GM19397 (cell line): ENCODE measurements around the gene GLTPD2.

Experiments
- ATAC-seq: cut with Tn5 transposase; IDR thresholded peaks from one replicate; pipeline ENCODE4 v1.9.1; 2021; ENCODE audit warnings: mild to moderate bottlenecking, moderate library complexity; ENCODE audit not compliant: unreplicated experiment

GLTPD2 gene

DNA sequence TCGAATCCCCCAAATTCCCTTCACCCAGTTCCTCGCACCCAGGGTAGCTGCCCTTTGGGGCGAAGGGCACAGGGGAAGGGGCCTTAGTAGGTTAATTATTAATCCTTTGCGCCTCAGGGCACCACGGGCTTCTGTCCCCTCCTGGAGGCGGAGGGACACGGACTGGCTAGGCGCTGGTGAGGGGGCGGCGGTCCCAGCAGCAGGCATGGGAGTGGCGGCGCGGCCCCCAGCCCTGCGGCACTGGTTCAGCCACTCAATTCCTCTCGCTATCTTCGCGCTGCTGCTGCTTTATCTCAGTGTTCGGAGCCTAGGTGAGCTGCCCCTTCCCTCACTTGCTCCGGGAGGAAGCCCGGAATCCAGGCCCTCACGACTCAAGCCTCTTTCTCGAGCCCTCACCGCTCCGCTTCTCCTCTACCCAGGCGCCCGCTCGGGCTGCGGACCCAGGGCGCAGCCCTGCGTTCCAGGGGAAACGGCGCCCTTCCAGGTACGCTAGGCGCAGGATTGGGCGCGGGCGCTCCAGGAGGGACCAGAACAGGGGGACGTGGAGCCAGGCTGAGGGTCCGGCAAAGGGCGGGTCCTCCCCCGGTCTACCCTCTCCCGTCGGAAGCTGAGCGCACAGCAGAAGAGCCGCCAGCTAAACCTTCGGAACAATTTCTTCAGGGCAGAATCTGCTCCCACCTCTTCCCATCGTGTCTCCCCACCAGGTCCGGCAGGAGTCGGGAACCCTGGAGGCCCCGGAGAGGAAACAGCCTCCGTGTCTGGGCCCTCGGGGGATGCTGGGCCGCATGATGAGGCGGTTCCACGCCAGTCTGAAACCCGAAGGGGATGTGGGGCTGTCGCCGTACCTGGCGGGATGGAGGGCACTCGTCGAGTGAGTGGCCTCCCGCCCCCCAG, at the start of gene GLTPD2:
Gene GLTPD2, plus strand, starts transcription at position 158 of the 894 bp plus-strand sequence. Its CDS starts 48 bp downstream, at position 206.
- ATAC-seq: no peak

DNA sequence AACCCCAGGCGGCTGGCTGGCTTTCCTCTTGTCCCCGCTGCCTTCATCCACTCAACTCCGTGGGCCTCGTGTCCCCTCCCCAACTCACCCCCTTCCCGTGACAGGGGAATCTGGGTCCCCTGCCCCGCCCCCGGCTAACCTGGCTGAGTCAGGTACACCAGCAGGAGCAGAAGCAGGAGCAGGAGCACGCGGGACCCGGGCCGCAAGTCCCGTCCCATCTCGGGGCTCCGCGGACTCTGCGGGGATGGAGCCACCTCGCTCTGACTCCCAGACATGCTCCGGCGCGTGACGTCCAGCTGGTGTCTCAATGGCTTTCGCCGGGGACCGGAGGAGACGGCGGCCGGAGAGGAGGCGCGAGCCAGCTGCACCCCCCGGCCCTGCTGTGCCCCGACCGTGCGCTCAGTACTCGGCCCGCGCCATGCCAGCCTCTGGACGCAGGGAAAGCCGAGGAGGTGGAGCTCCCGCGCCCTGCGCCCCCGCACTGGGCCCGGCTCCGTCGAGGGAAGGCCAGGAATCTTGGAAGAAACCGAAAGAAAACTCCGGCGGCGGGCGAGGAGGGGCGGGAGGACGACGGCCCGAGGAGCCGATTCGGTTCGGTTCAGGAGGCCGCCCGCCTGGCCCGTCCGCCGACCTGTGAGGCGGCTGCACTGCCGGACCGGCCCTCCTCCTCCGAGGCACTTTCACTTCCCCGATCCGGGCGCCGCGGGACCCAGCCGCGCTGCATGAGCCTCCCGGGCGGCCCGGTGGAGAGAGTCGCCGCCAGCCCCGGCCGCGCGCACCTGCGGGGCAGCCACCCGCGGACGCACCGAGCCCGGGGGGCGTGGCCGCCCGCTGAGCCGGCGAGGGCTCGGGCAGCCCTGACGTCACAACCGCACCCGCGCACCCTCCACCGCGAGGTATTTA, 49.4 kb upstream of the GLTPD2 start, which contains the start of the genes CXCL16 and ZMYND15:
Gene CXCL16, minus strand, starts transcription at position 807 of the 903 bp plus-strand sequence. Its CDS starts 589 bp downstream, at position 218.
Gene ZMYND15, plus strand, starts transcription at position 712 of the 903 bp plus-strand sequence. CDS start 716 bp downstream, outside the sequence.
- peak; percentile 68 for ATAC-seq

GRCh38 chr17:4740025-4740351, 48.8 kb upstream of the GLTPD2 start:
- ATAC-seq: no peak

- ATAC-seq: no peak
Observed at GRCh38 chr17:4740584-4740983, 48.2 kb upstream of the GLTPD2 start.

GRCh38 chr17:4741544-4741943, 47.2 kb upstream of the GLTPD2 start:
- ATAC-seq: no peak

- ATAC-seq: no peak
Observed at GRCh38 chr17:4742133-4742532, 46.6 kb upstream of the GLTPD2 start.

DNA sequence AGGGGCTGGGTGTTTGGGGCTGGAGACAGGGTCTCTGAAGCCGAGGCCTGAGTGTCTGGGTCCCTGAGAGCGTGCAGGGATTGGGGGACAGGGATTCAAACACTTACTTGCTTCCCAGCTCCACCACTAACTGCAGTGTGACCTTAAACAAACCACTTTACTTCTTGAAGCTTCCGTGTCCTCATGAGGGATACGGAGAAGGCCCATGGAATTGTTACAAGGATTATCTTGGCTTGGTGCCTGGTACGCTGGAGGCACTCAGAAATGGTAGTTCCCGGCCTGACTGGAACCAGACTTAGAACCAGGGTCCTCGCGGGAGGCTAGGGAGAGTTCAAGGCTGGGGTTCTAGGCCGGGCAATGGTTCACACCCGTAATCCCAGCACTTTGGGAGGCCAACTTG, 46.1 kb upstream of the GLTPD2 start:
- no peak for ATAC-seq

GRCh38 chr17:4743216-4743615, 45.5 kb upstream of the GLTPD2 start:
- no peak for ATAC-seq

DNA sequence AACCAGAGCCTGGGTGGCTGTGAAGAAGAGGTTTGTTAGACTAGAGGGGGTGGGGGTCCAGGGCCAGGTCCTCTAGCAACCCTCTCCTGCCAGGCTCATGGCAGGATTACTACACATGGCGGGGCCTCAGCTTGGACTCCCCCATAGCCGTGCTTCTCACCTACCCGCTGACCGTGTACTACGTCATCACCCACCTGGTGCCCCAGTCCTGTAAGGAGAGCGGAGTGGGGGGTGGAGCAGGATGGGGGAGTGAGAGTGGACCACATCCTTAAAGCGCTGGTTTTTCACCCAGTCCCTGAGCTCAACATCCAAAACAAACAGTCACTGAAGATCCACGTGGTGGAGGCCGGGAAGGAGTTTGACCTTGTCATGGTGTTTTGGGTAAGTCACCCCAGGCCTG, 44.9 kb upstream of the GLTPD2 start:
- ATAC-seq: no peak

GRCh38 chr17:4744999-4745969, 43.5 kb upstream of the GLTPD2 start:
- ATAC-seq: no peak

GRCh38 chr17:4747847-4748246, 40.9 kb upstream of the GLTPD2 start:
- no peak for ATAC-seq

- ATAC-seq: no peak
Observed at GRCh38 chr17:4748686-4749085, 40.1 kb upstream of the GLTPD2 start.

DNA sequence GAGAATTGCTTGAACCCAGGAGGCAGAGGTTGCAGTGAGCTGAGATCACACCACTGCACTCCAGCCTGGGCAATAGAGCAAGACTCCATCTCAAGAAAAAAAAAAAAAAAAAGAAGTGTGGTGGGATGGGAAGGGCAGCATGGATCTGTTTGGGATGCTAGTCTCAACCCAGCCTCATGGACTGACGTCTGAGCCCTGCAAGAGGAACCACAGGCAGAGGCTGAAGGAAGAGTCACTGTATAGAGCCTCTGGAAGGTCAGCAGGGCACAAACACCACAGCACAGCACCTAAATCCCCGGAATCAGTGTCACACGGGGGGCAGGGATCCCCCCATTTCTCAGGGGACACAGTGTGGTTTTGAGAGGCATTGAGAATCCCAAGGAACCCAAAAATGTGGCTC, 38.2 kb upstream of the GLTPD2 start:
- no peak for ATAC-seq

DNA sequence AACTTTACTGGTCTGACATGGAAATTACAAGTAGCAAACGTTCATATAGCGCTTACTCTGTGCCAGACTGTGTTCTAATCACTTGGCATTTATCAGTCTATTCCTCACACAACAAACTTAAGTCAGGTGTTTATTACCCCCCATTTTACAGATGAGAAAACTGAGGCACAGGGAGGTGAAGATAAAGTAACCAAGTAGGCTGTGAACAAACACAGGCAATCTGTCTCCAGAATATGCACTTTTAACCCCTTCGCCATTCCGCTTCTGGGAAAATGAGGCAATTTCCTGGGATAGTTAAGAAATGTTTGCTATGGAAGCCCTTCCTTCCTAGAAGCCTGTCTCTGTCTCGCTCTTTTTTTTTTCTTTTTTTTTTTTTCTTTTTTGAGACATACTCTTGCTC, 36.8 kb upstream of the GLTPD2 start:
- no peak for ATAC-seq

DNA sequence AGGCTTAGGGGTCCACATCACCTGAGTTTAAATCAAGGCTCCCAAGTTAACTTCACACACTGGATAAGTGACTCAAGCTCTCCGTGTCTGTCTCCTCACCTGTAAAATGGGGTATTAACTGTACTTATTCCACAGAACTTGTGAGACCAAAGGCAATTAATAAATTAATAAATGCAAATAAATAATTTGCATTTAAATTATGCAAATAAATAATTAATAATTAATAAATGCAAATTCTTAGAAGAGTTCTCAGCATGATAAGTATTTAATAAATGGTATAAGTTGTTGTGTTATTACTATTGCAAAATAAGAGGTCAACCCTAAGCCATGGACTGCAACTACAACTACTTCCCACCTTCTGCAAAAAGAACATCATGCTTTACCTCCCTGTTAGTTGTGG, 35.4 kb upstream of the GLTPD2 start:
- ATAC-seq: no peak

GRCh38 chr17:4759776-4760236, 29.0 kb upstream of the GLTPD2 start:
- ATAC-seq: no peak

- ATAC-seq: no peak
Observed at GRCh38 chr17:4764595-4764994, 24.2 kb upstream of the GLTPD2 start.

DNA sequence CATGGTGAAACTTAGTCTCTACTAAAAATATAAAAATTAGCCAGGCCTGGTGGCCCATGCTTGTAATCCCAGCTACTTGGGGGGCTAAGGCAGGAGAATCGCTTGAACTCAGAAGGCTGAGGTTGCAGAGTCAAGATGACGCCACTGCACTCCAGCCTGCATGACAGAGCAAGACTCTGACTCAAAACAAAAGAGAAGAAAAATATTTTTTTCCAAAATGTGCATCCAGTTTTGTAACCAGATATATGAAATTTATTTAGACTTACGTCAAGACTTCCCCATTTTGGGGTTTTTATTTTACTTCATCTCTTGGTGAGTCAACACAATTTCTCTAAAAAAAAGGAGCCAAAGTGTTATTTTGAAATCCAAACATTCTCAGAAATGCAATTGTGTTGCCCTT, 22.6 kb upstream of the GLTPD2 start:
- no peak for ATAC-seq

DNA sequence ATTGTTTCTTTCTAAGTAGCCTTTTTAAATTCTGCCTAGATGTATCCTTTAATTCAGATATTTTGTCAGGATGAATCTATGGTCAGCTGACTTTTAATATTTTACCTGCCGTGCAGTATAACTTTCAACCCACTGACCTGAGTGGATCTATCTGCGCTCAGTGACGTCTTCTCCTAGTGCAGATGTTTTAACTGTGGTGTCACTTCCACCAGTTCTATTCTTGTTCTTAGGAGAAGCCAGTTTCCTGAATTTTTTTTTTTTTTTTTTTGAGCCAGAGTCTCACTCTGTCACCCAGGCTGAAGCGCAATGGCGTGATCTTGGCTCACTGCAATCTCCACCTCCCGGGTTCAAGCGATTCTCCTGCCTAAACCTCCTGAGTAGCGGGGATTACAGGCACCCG, 22.0 kb upstream of the GLTPD2 start:
- ATAC-seq: no peak

GRCh38 chr17:4768298-4768697, 20.5 kb upstream of the GLTPD2 start:
- ATAC-seq: no peak
